HCT116 (cell line): ENCODE data around the gene CTTNBP2. TPM values are rescaled to one million over a fixed set of nuclear protein-coding genes. Genes with fewer than 3 reads are reported as not detected.

Experiments
- ATAC-seq: fragments of 200-7000 bp; cut with Tn5 transposase; 2 replicates; pipeline ENCODE4 v1.9.1; 2020; ENCODE audit warnings: mild to moderate bottlenecking, moderate library complexity
- BruUV-seq: library from RNA; stranded (reverse); fragments of 400-500 nt; replicated peaks from 2 replicates; lab custom pipeline; 2021; lab: Mats Ljungman, UMichigan
- CTCF ChIA-PET: fragments of 300-600 bp; sonication (Branson Sonifier 250); formaldehyde crosslinking; loops from one replicate; lab custom pipeline; 2021; ENCODE audit warnings: antibody characterized with exemption; lab: Charles Lee
- POLR2A ChIA-PET: fragments of 300-600, 350-600 bp; sonication (Branson Sonifier 250); formaldehyde crosslinking; loops from one replicate; lab custom pipeline; 2021; ENCODE audit warnings: antibody characterized with exemption; lab: Charles Lee
- RAD21 ChIA-PET, 2 experiments: fragments of 300-600 bp; sonication (Branson Sonifier 250); formaldehyde crosslinking; loops; one replicate each; lab custom pipeline; 2023; ENCODE audit warnings: low total read pairs in 2 of 2; ENCODE audit not compliant: uncharacterized antibody in 2 of 2, unreplicated experiment in 2 of 2, low non-redundant PET in 1 of 2; lab: Charles Lee
- DNase-seq: peaks from one replicate; pipeline ENCODE4 v3.0.0-alpha.2; 2010; ENCODE audit warnings: low read depth, low spot score
- H2AFZ ChIP-seq: fragments of 200-600 bp; shearing (Covaris generic), sonication (generic); 2 replicates; pipeline ENCODE4 v1.6.1; 2017; ENCODE audit warnings: low read depth, mixed run types, mixed read lengths, antibody characterized with exemption, low read length; ENCODE audit not compliant: poor library complexity, severe bottlenecking
- H3K27ac ChIP-seq: 2 replicates; pipeline ENCODE4 v1.5.1; 2012; ENCODE audit warnings: low read depth, low read length
- H3K27me3 ChIP-seq: fragments of 200-600 bp; sonication (generic); 2 replicates; pipeline ENCODE4 v1.6.1; 2016; ENCODE audit warnings: mixed run types, low read length, mixed read lengths; ENCODE audit not compliant: insufficient read depth
- H3K36me3 ChIP-seq, 2 experiments: fragments of 200-500 bp in 1 of 2; fragments of 200-600 bp in 1 of 2; sonication (Bioruptor generic) in 1 of 2; sonication (generic) in 1 of 2; 2 replicates each; pipeline versions ENCODE4 v1.5.1 to v1.6.1; 2014 to 2016; ENCODE audit warnings: low read length in 2 of 2, inconsistent platforms in 1 of 2, mixed read lengths in 1 of 2, mixed run types in 1 of 2; ENCODE audit not compliant: insufficient read depth in 2 of 2, control insufficient read depth in 1 of 2
- H3K4me1 ChIP-seq, 2 experiments: fragments of 200-600 bp in 1 of 2; sonication (generic) in 1 of 2; 2 replicates each; pipeline versions ENCODE4 v1.5.1 to v1.6.1; 2012 to 2017; ENCODE audit warnings: low read length in 2 of 2, inconsistent platforms in 1 of 2, mild to moderate bottlenecking in 1 of 2, mixed read lengths in 1 of 2, mixed run types in 1 of 2, moderate library complexity in 1 of 2; ENCODE audit not compliant: insufficient read depth in 2 of 2, control insufficient read depth in 1 of 2
- H3K4me2 ChIP-seq: fragments of 200-600 bp; sonication (generic); 2 replicates; pipeline ENCODE4 v1.6.1; 2017; ENCODE audit warnings: mixed run types, low read length, mixed read lengths
- H3K4me3 ChIP-seq, 2 experiments: fragments of 200-600 bp in 1 of 2; sonication (generic) in 1 of 2; replicated peaks in 1 of 2; 2 replicates each; pipeline ENCODE4 v1.5.1; 2011 to 2016; ENCODE audit warnings: low read length in 2 of 2, control low read depth in 1 of 2, low read depth in 1 of 2, mild to moderate bottlenecking in 1 of 2, mixed read lengths in 1 of 2, mixed run types in 1 of 2
- H3K79me2 ChIP-seq: fragments of 200-600 bp; sonication (generic); 2 replicates; pipeline ENCODE4 v1.6.1; 2017; ENCODE audit warnings: mild to moderate bottlenecking, mixed run types, low read length, moderate library complexity, mixed read lengths; ENCODE audit not compliant: insufficient read depth
- H3K9ac ChIP-seq: fragments of 200-600 bp; sonication (generic); 2 replicates; pipeline ENCODE4 v1.6.1; 2016; ENCODE audit warnings: low read length, mixed read lengths
- H3K9me2 ChIP-seq: fragments of 200-600 bp; sonication (generic), shearing (Covaris generic); 2 replicates; pipeline ENCODE4 v1.6.1; 2017; ENCODE audit warnings: mixed run types, mild to moderate bottlenecking, moderate library complexity; ENCODE audit not compliant: insufficient read depth
- H3K9me3 ChIP-seq, 2 experiments: fragments of 200-500 bp in 1 of 2; fragments of 200-600 bp in 1 of 2; sonication (Bioruptor generic) in 1 of 2; sonication (generic) in 1 of 2; 2 replicates each; pipeline ENCODE4 v1.6.1; 2014 to 2017; ENCODE audit warnings: low read length in 2 of 2, mixed read lengths in 2 of 2, inconsistent platforms in 1 of 2, low read depth in 1 of 2, mild to moderate bottlenecking in 1 of 2, mixed run types in 1 of 2, moderate library complexity in 1 of 2; ENCODE audit not compliant: control insufficient read depth in 1 of 2, insufficient read depth in 1 of 2
- H4K20me1 ChIP-seq: fragments of 200-600 bp; sonication (generic), shearing (Covaris generic); 2 replicates; pipeline ENCODE4 v1.6.1; 2017; ENCODE audit warnings: mixed run types, mild to moderate bottlenecking, moderate library complexity; ENCODE audit not compliant: insufficient read depth
- CBX3 ChIP-seq: IDR thresholded peaks from 2 replicates; pipeline ENCODE4 v1.6.1; 2012; ENCODE audit warnings: low read depth
- CEBPB ChIP-seq: IDR thresholded peaks from 2 replicates; pipeline ENCODE4 v1.6.1; 2012; ENCODE audit warnings: low read depth
- FOSL1 ChIP-seq: IDR thresholded peaks from 2 replicates; pipeline ENCODE4 v1.6.1; 2012; ENCODE audit warnings: low read depth
- JUND ChIP-seq: IDR thresholded peaks from 2 replicates; pipeline ENCODE4 v1.6.1; 2012
- MAX ChIP-seq: IDR thresholded peaks from 2 replicates; pipeline ENCODE4 v1.6.1; 2012
- intact Hi-C: fragments of 100-400 bp; cut with micrococcal nuclease; formaldehyde crosslinking; loops from 2 replicates; pipeline ENCODE4 v1.10.0; 2022
- total RNA-seq: library from RNA; stranded (reverse); gene quantifications from one replicate; pipeline ENCODE4 v1.2.1, GENCODE V29; 2021; ENCODE audit not compliant: unreplicated experiment

The CTTNBP2 gene
- total RNA-seq, 1 experiment from 2014 or later: 5.4 TPM

GRCh38 chr7:117772421-117772820 lies 100.8 kb downstream of the CTTNBP2 start:
- intact Hi-C loops: no loop called here
- BruUV-seq: no TSS peak

DNA sequence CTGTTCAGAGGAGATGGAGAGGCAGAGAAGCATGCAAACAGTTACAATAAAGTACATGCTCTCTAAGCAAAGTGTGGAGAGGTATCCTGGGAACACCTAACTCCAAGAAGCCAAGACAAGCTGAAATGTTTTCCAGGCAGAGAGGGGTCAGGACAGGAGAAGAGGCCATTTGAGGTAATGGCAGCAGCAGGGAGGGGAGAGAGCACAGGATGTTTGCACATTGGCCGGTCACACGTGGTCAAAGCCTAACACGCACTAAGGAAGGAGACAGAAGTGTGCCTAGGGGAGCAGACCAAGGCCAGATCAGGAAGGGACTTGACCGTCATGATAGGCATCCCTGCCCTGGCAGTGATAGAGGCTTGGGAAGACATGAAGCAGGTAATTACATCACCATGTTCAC lies 101.5 kb downstream of the CTTNBP2 start:
- Histone ChIP-seq H3K4me3 (no peak overlapping the region), H4K20me1 (no peaks in the 10 kb centered on the region), H3K4me2 (no peak overlapping the region), H3K9ac (no peak overlapping the region), H2AFZ (no peak overlapping the region), H3K9me3 (no peaks in the 10 kb centered on the region), H3K79me2 (no peaks in the 10 kb centered on the region), H3K27me3 (no peaks in the 10 kb centered on the region), H3K27ac (no peak overlapping the region), H3K9me2 (no peaks in the 10 kb centered on the region), H3K36me3 (no peaks in the 10 kb centered on the region), H3K4me1 (no peaks in the 10 kb centered on the region)
- POLR2A ChIA-PET: no interaction called here
- TF ChIP-seq CEBPB (no peak), MAX (no peak), JUND (no peak)
- ATAC-seq (no peak), DNase-seq (no peak)
- RAD21 ChIA-PET: no interaction called here
- CTCF ChIA-PET: no interaction called here
- BruUV-seq: no TSS peak
- intact Hi-C loops: no loop called here

More at GRCh38 chr7:117772421-117772820, 100.8 kb downstream of the CTTNBP2 start:
- DNase-seq (no peak), ATAC-seq (no peak)
- H3K9me3 ChIP-seq: no peaks in the 10 kb centered on the region
- H4K20me1 ChIP-seq: no peaks in the 10 kb centered on the region
- no peak overlapping the region for H3K4me2 ChIP-seq
- no peak overlapping the region for H3K4me3 ChIP-seq
- H3K27ac ChIP-seq: no peak overlapping the region
- ChIA-PET POLR2A (no interaction called here), RAD21 (no interaction called here), CTCF (no interaction called here)
- no peaks in the 10 kb centered on the region for H3K9me2 ChIP-seq
- H2AFZ ChIP-seq: no peak overlapping the region
- no peak overlapping the region for H3K9ac ChIP-seq
- H3K27me3 ChIP-seq: no peaks in the 10 kb centered on the region
- TF ChIP-seq CBX3: no peak
- no peak for TF ChIP-seq CEBPB
- no peak for TF ChIP-seq FOSL1
- H3K36me3 ChIP-seq: no peaks in the 10 kb centered on the region
- H3K4me1 ChIP-seq: no peaks in the 10 kb centered on the region
- no peaks in the 10 kb centered on the region for H3K79me2 ChIP-seq
